B cell (primary cell): ENCODE measurements around the gene MME.

Source experiments
- CTCF ChIP-seq: fragments of 200-600 bp; IDR thresholded peaks from one replicate; pipeline ENCODE4 v1.8.0; 2022; ENCODE audit warnings: antibody characterized with exemption, mild to moderate bottlenecking
- EZH2 ChIP-seq: IDR thresholded peaks from 2 replicates; pipeline ENCODE4 v1.6.1; 2012; ENCODE audit warnings: borderline replicate concordance, low read depth, mild to moderate bottlenecking, moderate library complexity, low read length; ENCODE audit not compliant: insufficient read depth, poor library complexity, severe bottlenecking

GRCh38 chr3:155161640-155162292 is 81.6 kb downstream of the MME start:
- TF ChIP-seq CTCF: no peak
- no peak for TF ChIP-seq EZH2
